NCI-H446 (cell line): Measurements from ENCODE around the gene PROZ.
"Not testable (repeated sequence)": the region's sequence is repeated elsewhere in the genome, so short reads cannot be mapped to it uniquely, and the experiment has no call there.

Experiments
- DNase-seq, 2 experiments: peaks; one replicate each; lab custom pipeline; 2025; lab: John Stamatoyannopoulos, UW

PROZ gene

DNA sequence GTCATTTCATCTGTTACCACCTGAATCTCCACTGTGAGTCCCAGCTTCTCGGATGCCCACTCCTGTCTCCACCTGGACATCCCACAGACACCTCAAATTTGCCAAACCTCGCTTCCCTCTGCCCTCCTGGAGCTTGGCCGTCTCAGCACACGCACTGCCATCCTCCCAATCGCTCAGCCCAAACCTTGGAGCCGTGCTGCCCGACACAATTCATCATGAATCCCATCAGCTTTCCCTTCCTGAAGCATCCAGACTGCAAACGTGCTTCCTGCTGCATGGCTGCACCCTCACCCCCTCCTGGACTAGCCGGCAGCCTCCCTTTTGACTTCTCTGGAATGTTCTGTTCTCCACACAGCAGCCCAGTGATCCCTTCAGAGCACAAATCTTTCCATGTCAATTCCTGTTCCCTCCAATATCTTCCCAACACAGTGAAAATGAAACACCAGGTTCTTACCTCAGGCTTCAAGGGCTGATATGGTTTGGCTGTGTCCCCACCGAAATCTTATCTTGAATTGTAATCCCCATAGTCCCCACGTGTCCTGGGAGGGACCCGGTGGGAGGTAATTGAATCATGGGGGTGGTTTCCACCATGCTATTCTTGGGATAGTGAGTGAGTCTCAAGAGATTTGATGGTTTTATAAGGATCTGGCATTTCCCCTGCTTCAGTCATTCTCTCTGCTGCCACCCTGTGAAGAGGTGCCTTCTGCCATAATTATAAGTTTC is 1.1 kb upstream of the PROZ start:
- no peak for DNase-seq

DNA sequence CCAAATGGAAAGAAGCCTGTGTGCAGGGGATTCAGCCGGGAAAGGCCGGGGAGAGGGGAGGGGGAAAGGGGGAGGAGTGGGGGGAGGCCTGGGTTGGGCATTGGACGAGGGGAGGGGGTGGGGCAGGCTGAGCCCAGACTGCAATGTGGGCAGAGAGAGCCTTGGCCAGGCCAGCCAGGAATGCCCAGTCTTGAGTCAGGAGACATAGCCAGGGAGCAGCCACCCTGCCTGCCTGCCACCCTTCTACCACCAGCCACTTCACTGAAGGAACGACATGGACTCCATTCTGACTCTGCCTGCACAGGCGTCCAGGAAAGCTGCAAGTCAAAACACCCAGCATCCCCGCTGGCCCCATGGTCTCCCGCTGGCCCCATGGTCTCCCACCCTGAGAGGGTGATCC is 498 bp downstream of the PROZ start:
- DNase-seq, result no peak

DNA sequence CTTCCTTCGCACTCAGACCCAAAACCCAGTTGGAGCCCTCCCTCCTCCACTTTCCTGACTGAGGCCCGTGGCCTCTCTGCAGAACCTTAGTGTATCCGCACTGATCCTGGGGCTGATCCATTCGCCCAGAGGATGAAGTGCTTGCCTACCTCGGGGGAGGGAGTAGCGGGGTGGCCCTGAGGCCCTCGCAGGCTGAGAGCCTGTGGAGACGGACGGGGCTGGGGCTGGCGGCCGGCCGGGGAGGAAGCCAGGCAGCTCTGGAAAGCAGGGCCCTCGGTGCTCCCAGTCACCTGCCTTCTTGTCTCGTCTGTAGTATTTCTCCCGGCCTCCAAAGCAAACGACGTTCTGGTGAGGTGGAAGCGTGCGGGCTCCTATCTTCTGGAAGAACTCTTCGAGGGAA is 1.3 kb downstream of the PROZ start:
- DNase-seq, result no peak

DNA sequence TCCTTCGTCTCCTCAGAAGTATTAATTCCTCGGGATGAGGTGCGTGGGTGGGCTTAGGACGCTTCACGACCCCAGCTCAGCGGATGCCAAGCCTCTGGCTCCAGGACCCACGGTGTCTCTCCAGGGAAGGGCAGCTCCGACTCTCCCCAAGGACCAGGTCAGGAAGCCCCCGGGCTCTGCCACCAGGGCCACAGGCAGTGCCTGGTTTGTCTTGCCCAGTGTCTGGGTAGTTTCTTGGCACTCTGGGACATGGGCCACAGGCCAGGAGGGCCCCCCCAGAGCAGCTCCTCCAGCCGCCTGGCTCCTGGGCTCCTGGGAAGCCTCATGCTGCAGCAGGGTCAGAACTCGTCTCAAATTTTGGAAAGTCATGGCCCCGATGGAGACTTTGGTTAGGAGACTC is 2.5 kb downstream of the PROZ start:
- DNase-seq, result no peak

DNA sequence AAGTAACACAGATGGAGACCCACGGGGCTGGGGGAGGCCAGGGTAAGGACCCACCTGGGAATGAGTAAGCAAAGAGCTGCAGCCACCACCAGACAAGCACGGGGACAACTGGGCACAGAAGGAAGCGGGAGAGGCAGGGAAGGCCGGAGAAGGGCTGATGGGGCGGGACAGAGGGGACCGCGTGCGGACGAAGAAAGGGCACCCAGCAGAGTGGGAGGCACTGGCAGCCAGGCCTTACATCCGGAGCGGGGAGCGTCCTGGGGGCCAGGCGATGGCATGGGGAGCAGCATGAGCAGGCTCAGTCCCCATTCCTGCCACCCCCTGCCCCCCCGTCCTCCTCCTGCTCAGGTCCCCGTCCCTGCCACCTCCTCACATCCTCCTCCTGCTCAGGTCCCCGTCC is 3.0 kb downstream of the PROZ start:
- DNase-seq, result no peak

DNA sequence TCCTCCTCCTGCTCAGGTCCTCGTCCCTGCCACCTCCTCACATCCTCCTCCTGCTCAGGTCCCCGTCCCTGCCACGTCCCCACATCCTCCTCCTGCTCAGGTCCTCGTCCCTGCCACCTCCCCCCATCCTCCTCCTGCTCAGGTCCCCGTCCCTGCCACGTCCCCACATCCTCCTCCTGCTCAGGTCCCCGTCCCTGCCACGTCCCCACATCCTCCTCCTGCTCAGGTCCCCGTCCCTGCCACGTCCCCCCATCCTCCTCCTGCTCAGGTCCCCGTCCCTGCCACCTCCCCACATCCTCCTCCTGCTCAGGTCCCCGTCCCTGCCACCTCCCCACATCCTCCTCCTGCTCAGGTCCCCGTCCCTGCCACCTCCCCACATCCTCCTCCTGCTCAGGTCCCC is 3.5 kb downstream of the PROZ start:
- DNase-seq, result not testable (repeated sequence)

DNA sequence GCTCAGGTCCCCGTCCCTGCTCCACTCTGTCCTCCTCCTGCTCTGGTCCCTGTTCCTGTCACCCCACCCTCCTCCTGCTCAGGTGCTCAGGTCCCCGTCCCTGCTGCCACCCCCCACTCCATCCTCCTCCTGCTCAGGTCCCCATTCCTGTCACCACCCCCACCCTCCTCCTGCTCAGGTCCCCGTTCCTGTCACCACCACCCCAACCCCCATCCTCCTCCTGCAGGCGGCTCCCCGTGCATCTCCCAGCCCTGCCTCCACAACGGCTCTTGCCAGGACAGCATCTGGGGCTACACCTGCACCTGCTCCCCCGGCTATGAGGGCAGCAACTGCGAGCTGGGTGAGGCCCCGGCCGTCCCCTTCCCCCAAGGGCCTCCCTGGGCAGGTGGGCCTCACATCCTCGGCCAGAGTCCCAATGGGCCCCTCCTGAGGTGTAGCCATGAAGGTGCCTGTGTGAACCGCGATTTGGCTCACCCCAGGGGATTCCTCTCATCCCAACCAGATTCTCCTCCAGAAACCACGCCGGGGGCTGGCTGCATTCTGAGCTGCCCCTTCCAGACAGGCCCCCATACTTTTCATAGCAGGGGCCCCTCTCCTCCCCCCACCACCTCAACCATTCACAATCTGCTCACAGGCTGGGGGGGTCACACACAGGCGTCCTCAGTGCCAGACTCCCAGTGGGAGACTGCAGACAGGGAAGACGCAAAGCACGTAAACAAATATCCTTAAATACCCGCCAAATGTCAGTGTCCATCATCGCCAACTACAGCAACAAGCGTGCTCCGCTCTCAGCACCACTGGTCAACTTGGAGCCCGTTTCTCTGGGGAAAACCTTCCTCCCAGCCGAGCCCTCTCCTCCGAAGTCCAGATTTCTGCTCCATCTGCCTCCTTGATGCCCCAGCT is 4.6 kb downstream of the PROZ start:
- DNase-seq, result no peak

DNA sequence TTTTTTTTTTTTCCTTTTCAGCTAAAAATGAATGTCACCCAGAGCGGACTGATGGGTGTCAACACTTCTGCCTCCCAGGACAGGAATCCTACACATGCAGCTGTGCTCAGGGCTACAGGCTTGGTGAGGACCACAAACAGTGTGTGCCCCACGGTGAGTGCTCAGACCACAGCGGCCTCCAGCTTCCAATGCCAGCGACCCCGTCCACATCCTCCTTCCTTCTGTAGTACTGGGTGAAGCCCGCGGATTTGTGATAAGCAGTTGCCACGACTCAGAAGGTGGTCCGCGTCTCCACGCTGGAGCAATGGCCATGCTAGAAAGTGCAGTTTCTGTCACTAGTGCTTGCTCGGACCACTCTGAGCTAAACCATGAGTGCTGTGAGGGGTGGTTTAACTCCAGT is 6.0 kb downstream of the PROZ start:
- DNase-seq, result no peak

DNA sequence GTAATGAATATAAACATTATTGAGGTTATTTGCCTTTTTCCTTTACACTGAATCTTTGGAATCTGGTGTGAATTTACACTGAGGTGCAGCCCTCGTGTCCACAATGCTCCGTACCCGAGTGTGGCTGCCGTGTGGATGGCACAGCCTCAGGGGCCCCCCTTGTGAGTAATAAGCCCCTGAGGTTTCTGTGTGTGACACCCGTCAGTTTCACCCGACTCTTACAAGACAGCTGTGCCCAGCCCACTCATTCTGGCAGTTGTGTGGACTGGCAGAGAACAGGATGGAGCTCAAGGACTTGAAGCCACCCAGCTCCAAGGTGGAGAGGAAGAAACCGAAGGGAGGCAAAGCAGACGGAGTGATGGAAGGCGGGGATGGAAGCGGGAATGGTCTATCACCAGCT is 7.8 kb downstream of the PROZ start:
- DNase-seq, result no peak

DNA sequence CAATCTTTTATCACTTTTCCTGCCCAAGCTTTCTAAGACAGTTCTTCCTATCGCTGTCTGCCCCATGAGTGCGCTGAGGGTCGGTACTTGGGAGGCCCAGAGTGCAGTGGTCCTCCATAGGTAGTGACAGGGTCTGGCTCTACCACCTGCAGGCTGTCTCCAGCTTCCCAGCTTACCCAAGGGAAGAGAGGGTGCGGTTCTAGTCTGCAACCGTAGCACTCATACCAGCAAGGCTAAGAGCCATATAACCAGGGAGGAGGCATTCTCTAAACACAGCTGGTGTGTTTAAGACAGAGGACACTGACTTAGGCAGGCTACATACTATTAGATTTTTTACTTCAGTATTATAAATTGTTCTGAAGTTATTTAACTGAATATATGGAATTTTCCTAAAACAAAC is 8.2 kb downstream of the PROZ start:
- no peak for DNase-seq

DNA sequence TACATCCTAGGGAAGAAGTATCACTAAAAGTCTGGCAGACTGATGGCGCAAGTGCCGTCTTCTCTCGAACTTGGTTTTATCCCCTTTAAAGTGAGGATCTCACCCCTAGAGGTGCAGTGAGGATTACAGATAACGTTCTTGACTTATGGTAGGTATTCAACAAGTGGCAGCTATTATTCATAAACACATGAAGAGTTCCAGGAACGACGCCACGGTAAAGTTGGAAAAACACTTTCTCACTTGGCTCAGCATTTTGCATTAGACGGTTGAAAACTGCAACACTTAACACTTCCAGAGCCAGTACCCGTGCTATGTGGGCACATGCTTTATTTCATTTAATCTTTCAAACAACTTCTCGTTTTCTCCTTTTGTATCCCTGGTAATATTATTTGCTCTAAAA is 8.7 kb downstream of the PROZ start:
- no peak for DNase-seq

DNA sequence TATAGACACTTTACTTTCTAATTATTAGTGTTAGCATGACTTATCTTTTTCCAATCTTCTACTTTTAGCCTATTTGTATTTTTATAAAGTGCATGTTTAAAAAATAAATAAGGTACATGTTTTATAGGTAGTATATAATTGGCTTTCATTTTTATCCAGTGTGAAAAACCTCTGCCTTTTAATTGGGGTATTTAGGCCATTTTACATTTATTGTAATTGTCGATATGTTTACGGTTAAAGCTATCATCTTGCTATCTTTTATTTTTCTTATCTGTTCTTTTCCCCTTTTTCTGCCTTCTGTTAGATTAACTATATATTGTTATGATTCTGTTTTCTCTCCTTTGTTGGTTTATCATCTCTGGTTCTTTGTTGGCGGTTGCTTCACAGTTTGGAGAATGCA is 9.1 kb downstream of the PROZ start:
- no peak for DNase-seq

DNA sequence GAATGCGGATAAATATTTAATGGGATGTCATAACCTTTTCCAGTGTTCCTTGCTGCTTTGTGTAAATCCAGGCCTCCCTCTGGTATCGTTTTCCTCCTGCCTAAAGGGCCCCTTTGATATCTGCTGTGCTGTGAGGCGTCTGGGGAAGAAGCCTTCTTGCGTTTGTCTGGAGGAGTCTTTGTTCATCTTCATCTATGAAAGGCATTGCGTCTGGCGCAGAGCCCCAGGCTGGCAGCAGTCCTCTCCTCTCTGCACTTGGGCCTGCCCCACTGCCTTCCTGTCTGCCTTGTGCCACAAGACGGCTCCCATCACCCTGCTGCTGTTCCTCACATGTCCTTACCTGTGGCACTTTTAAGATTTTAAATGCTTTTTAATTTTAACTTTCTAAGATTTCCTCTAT is 9.8 kb downstream of the PROZ start:
- no peak for DNase-seq

DNA sequence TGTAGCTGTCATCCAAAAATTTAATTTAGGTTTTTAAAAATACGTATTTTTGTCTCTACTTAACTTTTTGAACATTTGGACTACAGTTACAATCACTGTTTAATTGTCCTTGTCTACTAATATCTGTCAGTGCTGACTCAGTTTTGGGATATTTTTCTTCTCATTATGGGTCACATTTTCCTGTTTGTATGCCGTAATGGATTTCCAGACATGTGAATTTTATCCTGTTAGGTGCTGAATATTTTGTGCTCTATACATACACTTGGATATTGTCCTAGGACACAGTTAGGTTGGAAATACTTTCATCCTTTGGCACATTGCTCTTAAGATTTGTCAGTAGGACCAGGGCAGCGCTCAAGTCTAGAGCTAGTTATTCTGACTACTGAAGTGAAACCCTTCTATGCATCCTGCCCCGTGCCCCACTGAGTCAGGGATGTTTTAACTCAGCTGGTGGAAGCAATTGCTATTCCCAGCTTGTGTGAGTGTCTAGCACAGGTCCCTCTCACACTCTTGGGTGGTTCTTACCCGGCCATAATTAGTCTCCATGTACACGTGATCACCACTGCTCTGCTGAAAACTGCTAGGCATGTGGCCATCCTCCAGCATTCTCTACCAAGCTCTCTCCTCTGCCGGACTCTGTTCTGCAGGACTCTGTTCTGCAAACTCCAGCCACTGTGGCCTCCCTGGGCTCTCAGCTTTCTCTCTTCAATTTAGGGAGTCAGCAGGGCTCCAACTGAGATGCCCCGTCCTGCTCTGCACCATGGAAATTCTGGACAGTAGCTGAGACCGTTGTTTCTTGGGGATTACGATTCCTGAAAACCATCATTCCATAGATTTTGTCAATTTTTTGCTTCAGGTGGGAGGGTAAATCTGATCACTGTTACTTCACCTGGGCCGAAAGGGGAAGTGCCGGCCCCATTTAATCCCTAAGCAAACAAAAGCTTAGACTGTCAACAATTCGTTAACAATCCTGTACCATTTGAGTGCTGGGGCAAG is 11.1 kb downstream of the PROZ start:
- no peak for DNase-seq

DNA sequence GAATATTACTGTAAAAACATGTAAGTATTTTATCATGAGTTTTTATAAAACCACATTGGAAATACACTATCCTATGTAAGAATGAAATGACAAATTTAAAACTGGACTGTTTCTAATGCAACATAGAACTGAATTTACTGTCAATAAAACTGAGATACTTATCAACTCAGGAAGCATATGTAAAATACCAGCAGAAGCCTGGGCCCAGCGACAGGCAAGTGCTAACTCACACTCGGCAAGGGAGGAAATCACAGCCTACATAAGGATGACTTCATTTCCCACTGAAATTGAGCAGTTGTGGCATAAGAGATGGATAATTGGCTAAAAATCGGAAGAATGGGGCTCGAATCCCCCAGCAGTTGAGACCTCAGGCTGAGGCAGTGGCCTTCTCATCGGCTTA is 12.1 kb downstream of the PROZ start:
- no peak for DNase-seq

DNA sequence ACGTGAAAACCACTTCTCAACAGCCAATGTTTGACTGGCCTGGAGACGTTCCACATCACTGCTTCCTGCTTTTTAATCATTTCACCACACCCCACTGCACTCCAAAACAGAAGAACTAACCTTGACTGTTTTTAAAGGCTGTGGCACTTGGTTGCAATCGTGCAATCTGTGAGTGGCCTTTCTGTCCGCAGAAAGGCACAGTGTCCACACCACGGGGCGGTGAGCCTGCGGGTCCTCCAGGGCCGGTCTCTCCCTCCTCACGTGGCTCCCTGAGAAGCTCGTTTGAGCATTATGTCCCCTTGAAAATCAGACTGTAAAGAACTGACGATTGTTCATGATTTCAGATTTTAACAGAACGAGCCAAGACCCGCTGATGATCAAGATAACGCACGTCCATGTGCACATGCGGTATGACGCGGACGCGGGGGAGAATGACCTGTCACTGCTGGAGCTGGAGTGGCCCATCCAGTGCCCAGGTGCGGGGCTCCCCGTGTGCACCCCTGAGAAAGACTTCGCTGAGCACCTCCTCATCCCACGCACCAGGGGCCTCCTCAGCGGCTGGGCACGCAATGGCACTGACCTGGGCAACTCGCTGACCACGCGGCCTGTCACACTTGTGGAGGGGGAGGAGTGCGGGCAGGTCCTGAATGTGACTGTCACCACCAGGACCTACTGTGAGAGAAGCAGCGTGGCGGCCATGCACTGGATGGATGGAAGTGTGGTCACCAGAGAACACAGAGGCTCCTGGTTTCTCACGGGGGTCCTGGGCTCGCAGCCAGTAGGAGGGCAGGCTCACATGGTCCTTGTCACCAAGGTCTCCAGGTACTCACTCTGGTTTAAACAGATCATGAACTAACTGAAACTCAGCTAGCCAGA is 13.0 kb downstream of the PROZ start:
- no peak for DNase-seq

DNA sequence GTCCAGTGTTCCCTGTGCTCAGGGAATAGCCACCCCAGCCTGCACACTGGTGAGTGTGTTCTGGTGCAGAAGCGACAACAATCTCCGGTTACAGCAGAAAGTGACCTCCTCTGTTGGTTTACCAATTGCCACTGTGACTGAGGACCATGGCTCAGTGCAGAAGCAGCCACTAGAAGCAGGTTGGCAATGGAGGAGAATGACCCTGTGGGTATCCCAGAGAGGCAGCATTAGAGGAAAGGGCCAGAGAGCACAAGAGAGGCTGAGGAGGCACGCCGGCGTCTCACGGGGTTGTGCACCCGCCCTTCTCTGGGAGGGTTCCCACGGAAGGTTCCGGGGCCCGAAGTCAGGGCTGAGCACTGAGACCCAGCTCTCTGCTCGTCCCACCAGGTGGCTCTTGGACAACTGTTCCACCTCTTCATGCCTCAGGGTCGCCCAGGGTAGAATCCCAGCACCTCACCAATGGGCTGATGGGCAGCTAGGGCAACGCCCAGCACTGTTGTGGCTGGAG is 14.0 kb downstream of the PROZ start:
- DNase-seq, result no peak

DNA sequence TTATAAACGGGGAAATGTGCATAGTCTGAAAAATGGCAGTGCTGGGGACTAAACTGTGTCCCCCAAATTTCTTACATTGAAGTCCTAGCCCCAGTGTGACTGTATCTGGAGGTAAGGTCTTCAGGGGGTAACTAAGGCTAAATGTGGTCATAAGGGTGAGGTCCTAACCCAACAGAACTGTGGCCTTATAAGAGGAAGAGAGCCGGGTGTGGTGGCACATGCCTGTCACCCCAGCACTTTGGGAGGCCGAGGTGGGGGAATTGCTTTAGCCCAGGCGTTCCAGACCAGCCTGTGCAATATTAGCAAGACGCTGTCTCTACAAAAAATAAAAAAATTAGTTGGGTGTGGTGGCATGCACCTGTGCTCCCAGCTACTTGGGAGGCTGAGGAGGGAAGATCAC is 17.8 kb downstream of the PROZ start:
- no peak for DNase-seq

DNA sequence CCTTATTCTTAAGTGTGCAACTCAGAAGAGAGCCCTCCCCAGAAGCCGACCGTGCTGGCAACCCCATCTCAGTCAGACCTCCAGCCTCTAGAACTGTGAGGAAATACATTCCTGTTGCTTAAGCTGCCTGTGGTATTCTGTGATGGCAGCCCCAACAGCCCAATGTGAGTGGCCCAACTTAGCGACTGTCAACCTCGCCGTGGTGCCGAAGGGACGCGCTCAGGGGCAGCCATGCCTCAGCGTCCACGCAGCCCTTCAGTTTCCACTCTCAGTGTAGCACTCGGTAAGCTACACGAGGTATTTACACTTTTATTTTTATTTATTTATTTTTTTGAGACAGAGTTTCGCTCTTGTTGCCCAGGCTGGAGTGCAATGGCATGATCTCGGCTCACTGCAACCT is 18.4 kb downstream of the PROZ start:
- DNase-seq, result no peak

DNA sequence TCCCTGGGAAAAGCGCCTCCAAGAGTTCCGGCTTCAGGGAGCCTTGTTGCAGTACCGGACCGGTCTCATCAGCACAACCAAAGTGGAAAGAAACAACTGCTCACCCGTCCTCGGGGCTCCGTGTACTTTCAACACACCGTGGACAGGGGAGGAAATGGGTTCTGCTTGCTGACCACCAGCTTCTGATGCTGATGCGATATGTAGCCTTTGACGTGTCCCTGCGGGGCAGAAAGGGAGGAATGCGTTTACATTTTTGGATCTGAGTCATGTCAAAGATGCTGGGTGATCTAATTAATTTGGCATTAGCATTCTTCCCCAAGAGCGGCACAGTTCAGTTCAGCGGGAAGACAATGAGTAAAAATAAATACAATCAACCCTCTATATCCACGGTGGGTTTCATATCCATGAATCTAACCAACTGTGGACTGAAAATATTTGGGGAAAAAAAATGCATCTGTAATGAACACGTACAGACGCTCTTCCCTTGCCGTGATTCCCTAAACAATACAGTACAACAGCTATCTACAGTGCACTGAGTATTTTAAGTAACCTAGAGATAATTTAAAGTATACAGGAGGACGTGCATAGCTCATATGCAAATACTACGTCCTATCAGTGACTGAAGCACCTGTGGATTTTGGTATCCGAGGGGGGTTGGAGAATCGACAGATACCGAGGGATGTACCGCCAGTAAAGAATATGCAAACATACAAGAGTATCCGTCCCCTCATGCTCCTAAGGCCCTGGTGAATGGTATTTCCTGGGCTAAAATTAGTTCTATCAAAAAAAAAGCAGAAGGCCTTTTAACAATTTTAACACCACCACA is 19.8 kb downstream of the PROZ start:
- no peak for DNase-seq

DNA sequence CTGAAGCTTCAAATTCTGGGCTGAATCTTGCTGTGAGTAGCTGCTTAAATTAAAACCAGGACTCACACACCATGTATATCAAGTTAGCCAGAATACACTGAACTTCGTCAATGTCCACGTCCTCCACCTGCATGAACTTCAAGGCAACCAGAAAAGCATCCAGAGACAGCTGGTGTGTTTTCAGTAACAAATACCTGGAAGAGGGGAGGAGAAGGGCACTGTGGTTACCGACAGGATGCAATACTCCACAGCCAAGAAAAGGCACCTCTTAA is 20.4 kb downstream of the PROZ start:
- no peak for DNase-seq
